Kidney (tissue), 14 donors: Measurements from ENCODE around the gene GPR15LG. TPM values are rescaled to one million over a fixed set of nuclear protein-coding genes. Genes with fewer than 3 reads are reported as not detected.
"Not testable (repeated sequence)": the region's sequence is repeated elsewhere in the genome, so short reads cannot be mapped to it uniquely, and the experiment has no call there.

ENCODE experiments used
- DNase-seq, 5 donors: peaks; one replicate each; pipeline ENCODE4 v3.0.0-alpha.2; 2013 to 2020
- FAIRE-seq: peaks from 2 replicates; lab custom pipeline; 2012; peaks lifted over from hg19 to GRCh38; lab: Jason Lieb, UNC
- H3K27ac ChIP-seq, 2 donors: one replicate each; pipeline ENCODE4 v1.7.0; 2013; ENCODE audit warnings: low read depth in 2 of 2, low read length in 2 of 2, inconsistent platforms in 1 of 2
- H3K27me3 ChIP-seq: one replicate; pipeline ENCODE4 v1.7.1; 2013; ENCODE audit warnings: low read length, inconsistent platforms; ENCODE audit not compliant: control insufficient read depth, insufficient read depth
- H3K36me3 ChIP-seq, 3 donors: one replicate each; pipeline versions ENCODE4 v1.7.0 to v1.7.1; 2013; ENCODE audit warnings: low read length in 3 of 3, control low read depth in 1 of 3, inconsistent platforms in 1 of 3; ENCODE audit not compliant: insufficient read depth in 3 of 3, control insufficient read depth in 2 of 3
- H3K4me1 ChIP-seq, 3 donors: one replicate each; pipeline versions ENCODE4 v1.7.0 to v1.7.1; 2013; ENCODE audit warnings: low read length in 3 of 3, inconsistent platforms in 1 of 3, low read depth in 1 of 3; ENCODE audit not compliant: control insufficient read depth in 2 of 3, insufficient read depth in 2 of 3
- H3K4me3 ChIP-seq, 3 donors: one replicate each; pipeline versions ENCODE4 v1.7.0 to v1.8.1; 2013; ENCODE audit warnings: low read length in 3 of 3, control low read depth in 1 of 3, inconsistent platforms in 1 of 3
- H3K9ac ChIP-seq, 3 donors: one replicate each; pipeline versions ENCODE4 v1.7.0 to v1.7.1; 2013; ENCODE audit warnings: low read length in 3 of 3, control low read depth in 1 of 3, inconsistent platforms in 1 of 3
- H3K9me3 ChIP-seq, 3 donors: one replicate each; pipeline versions ENCODE4 v1.7.0 to v1.7.1; 2013; ENCODE audit warnings: low read length in 3 of 3, control low read depth in 1 of 3, inconsistent platforms in 1 of 3; ENCODE audit not compliant: control insufficient read depth in 2 of 3, insufficient read depth in 1 of 3
- CTCF ChIP-seq: IDR thresholded peaks from 3 replicates; pipeline ENCODE4 v1.5.1; 2012; ENCODE audit warnings: mild to moderate bottlenecking, moderate library complexity, borderline replicate concordance; ENCODE audit not compliant: insufficient read depth; ENCODE audit errors: extremely low read depth
- intact Hi-C: fragments of 100-400 bp; cut with DNase I; formaldehyde crosslinking; loops from one replicate; pipeline ENCODE4 v1.11.1; 2022
- polyA plus RNA-seq: library from polyadenylated mRNA; stranded (reverse); fragments of 350-450 nt; fragmentation: Illumina TruSeq; extraction: RNeasy Lipid Tissue Mini Kit (QIAGEN cat#74804); gene quantifications from one replicate; pipeline ENCODE4 v1.2.3, GENCODE V29; 2014; ENCODE audit warnings: low read depth, low replicate concordance; ENCODE audit not compliant: insufficient read depth
- total RNA-seq: library from RNA; stranded (reverse); fragmentation: NEBNext Ultra II Directional; extraction: Animal tissue kit (Norgen Biotek cat#: 25700); gene quantifications from one replicate; pipeline ENCODE4 v1.2.1, GENCODE V29; 2021
- donor health status: control.
- donor health status: control.
- donor health status: control.
- donor health status: control.
- donor health status: control.
- donor health status: DM: yes; HTN: yes; CAD: no.
- donor health status: Normal renal cell carcinoma (clear cell type).

The GPR15LG gene
- total and polyA plus RNA-seq, 2 donors from 2014 or later, result 0.44 TPM; not detected in 1

GRCh38 chr10:84164442-84164841, 9.2 kb upstream of the GPR15LG start:
- Histone ChIP-seq H3K4me3 (no peak overlapping the region), H3K4me1 (peaks cover 0 to 4% (median 0%) of the 10 kb centered on the region in 3 donors), H3K27ac (no peak overlapping the region), H3K9ac (no peak overlapping the region), H3K36me3 (no peaks in the 10 kb centered on the region), H3K9me3 (no peaks in the 10 kb centered on the region), H3K27me3 (no peaks in the 10 kb centered on the region)
- no peak for TF ChIP-seq CTCF
- intact Hi-C loops, result no loop called here
- DNase-seq (no peak), FAIRE-seq (no peak)

GRCh38 chr10:84166620-84167288, 6.8 kb upstream of the GPR15LG start:
- no peaks in the 10 kb centered on the region for H3K27me3 ChIP-seq
- no peak overlapping the region for H3K4me3 ChIP-seq
- H3K4me1 ChIP-seq, result peaks cover 0 to 4% (median 0%) of the 10 kb centered on the region in 3 donors
- H3K36me3 ChIP-seq, result no peaks in the 10 kb centered on the region
- intact Hi-C loops, result no loop called here
- H3K9me3 ChIP-seq, result no peaks in the 10 kb centered on the region
- no peak overlapping the region for H3K9ac ChIP-seq
- no peak for DNase-seq
- peak overlapping the region in 1 of 2 donors; percentile 57 for H3K27ac ChIP-seq
- TF ChIP-seq CTCF, result no peak
- no peak for FAIRE-seq

GRCh38 chr10:84167289-84167653, 6.3 kb upstream of the GPR15LG start:
- intact Hi-C loops, FAIRE-seq, H3K27me3 ChIP-seq, H3K36me3 ChIP-seq, H3K9me3 ChIP-seq, H3K4me1 ChIP-seq, H3K27ac ChIP-seq, DNase-seq, H3K9ac ChIP-seq, H3K4me3 ChIP-seq: not testable (repeated sequence)

GRCh38 chr10:84168382-84168781, 5.2 kb upstream of the GPR15LG start:
- DNase-seq, result not testable (repeated sequence)

GRCh38 chr10:84171237-84171636, 2.4 kb upstream of the GPR15LG start:
- H3K9ac ChIP-seq, H3K27me3 ChIP-seq, H3K9me3 ChIP-seq, DNase-seq, FAIRE-seq, intact Hi-C loops, H3K36me3 ChIP-seq: not testable (repeated sequence)
- H3K4me1 ChIP-seq, result peaks cover 0 to 12% (median 4%) of the 10 kb centered on the region in 3 donors
- peak overlapping the region in 1 of 2 donors; percentile 65 for H3K27ac ChIP-seq
- H3K4me3 ChIP-seq, result peak overlapping the region; percentile 33 to 53 (median 39)

More at GRCh38 chr10:84168382-84168781, 5.2 kb upstream of the GPR15LG start:
- H3K36me3 ChIP-seq, intact Hi-C loops, H3K4me3 ChIP-seq, H3K27ac ChIP-seq, H3K27me3 ChIP-seq, FAIRE-seq, H3K4me1 ChIP-seq, H3K9me3 ChIP-seq, H3K9ac ChIP-seq: not testable (repeated sequence)

GRCh38 chr10:84171700-84172466, 1.7 kb upstream of the GPR15LG start:
- H3K9ac ChIP-seq, H3K36me3 ChIP-seq, H3K27me3 ChIP-seq, intact Hi-C loops, H3K9me3 ChIP-seq, FAIRE-seq, DNase-seq: not testable (repeated sequence)
- H3K27ac ChIP-seq, result peak overlapping the region; percentile 56 to 72
- peaks cover 0 to 12% (median under 1%) of the 10 kb centered on the region in 3 donors for H3K4me1 ChIP-seq
- H3K4me3 ChIP-seq, result peak overlapping the region in 2 of 3 donors; percentile 39 to 53
